UCSD-AML1 (cell line): Measurements from ENCODE around the gene C19orf12.
A peak's percentile ranks its signal among the peaks of the same experiment; 100 is the strongest.

ENCODE experiments used
- DNase-seq: peaks from one replicate; lab custom pipeline; 2025; ENCODE audit not compliant: unreplicated experiment; lab: John Stamatoyannopoulos, UW

Gene C19orf12

GRCh38 chr19:29664753-29665214, 50.3 kb downstream of the C19orf12 start:
- no peak for DNase-seq

- DNase-seq = no peak
Measured at GRCh38 chr19:29663861-29664752, 51.0 kb downstream of the C19orf12 start.

- DNase-seq = peak; percentile 58
Measured at GRCh38 chr19:29662604-29663404, 52.3 kb downstream of the C19orf12 start.

GRCh38 chr19:29662278-29662603, 52.8 kb downstream of the C19orf12 start:
- no peak for DNase-seq

GRCh38 chr19:29660835-29661234, 54.2 kb downstream of the C19orf12 start:
- DNase-seq = no peak

- DNase-seq = no peak
Measured at GRCh38 chr19:29658221-29658991, 56.7 kb downstream of the C19orf12 start.

- DNase-seq = no peak
Measured at GRCh38 chr19:29655648-29656335, 59.3 kb downstream of the C19orf12 start.

GRCh38 chr19:29653398-29653797, 61.7 kb downstream of the C19orf12 start:
- no peak for DNase-seq

GRCh38 chr19:29651622-29652394, 63.3 kb downstream of the C19orf12 start:
- no peak for DNase-seq

- DNase-seq = no peak
Measured at GRCh38 chr19:29650772-29651387, 64.2 kb downstream of the C19orf12 start.
